Epithelial cell of proximal tubule (primary cell): ENCODE data around the gene SH3D21. TPM values are rescaled to one million over a fixed set of nuclear protein-coding genes. Genes with fewer than 3 reads are reported as not detected.

Source experiments
- DNase-seq: peaks from one replicate; pipeline ENCODE4 v3.0.0-alpha.2; 2011; ENCODE audit warnings: low read depth
- H3K4me3 ChIP-seq: 2 replicates; pipeline ENCODE4 v1.5.1; 2011; ENCODE audit warnings: low read depth, mild to moderate bottlenecking, low read length
- CTCF ChIP-seq: conservative IDR thresholded peaks from 2 replicates; pipeline ENCODE4 v1.5.1; 2012; ENCODE audit warnings: low read depth, mild to moderate bottlenecking, low read length
- total RNA-seq: library from RNA; depleted of rRNA; stranded (reverse); fragments of >200 nt; gene quantifications from 2 replicates; pipeline ENCODE4 v1.2.3, GENCODE V29; 2015

Gene SH3D21
- total RNA-seq, 1 donor from 2014 or later: 20.3 TPM

- TF ChIP-seq CTCF: no peak
- DNase-seq: no peak
- peak overlapping the region; percentile 75 for H3K4me3 ChIP-seq
Observed at GRCh38 chr1:36322041-36322785, 16.0 kb downstream of the SH3D21 start.

- DNase-seq: no peak
- no peak for TF ChIP-seq CTCF
- peak overlapping the region; percentile 75 for H3K4me3 ChIP-seq
Observed at GRCh38 chr1:36322786-36323635, 16.8 kb downstream of the SH3D21 start.

GRCh38 chr1:36323636-36324352 is 17.6 kb downstream of the SH3D21 start, which contains the start of gene EVA1B:
Gene EVA1B, minus strand, starts transcription at chr1:36323645. Its CDS starts 608 bp downstream, at chr1:36323037.
- H3K4me3 ChIP-seq: peak within 1 kb of the TSS; percentile 75
- DNase-seq: no peak
- no peak for TF ChIP-seq CTCF

- H3K4me3 ChIP-seq: peak overlapping the region; percentile 75
- no peak for TF ChIP-seq CTCF
- no peak for DNase-seq
Observed at GRCh38 chr1:36324353-36324703, 18.2 kb downstream of the SH3D21 start.

- DNase-seq: no peak
- no peak overlapping the region for H3K4me3 ChIP-seq
- TF ChIP-seq CTCF: no peak
Observed at GRCh38 chr1:36326499-36326898, 20.3 kb downstream of the SH3D21 start.

- no peak overlapping the region for H3K4me3 ChIP-seq
- DNase-seq: no peak
- TF ChIP-seq CTCF: no peak
Observed at GRCh38 chr1:36327421-36328087, 21.4 kb downstream of the SH3D21 start.
